ENCODE data around the gene INSYN2A.

The INSYN2A gene

GRCh38 chr10:127154831-127155620, 41.4 kb downstream of the INSYN2A start:
- DNase-seq (ENCODE audit: low read depth) = no peak

GRCh38 chr10:127153181-127153580, 43.2 kb downstream of the INSYN2A start:
- DNase-seq (ENCODE audit: low read depth) = no peak

GRCh38 chr10:127151981-127152699, 44.3 kb downstream of the INSYN2A start:
- no peak for DNase-seq (ENCODE audit: low read depth)

GRCh38 chr10:127151541-127151940, 44.9 kb downstream of the INSYN2A start:
- DNase-seq (ENCODE audit: low read depth) = no peak

- DNase-seq (ENCODE audit: low read depth) = no peak
Observed at GRCh38 chr10:127150136-127150535, 46.3 kb downstream of the INSYN2A start.

- no peak for DNase-seq (ENCODE audit: low read depth)
Observed at GRCh38 chr10:127149501-127150081, 46.8 kb downstream of the INSYN2A start.

- DNase-seq (ENCODE audit: low read depth) = no peak
Observed at GRCh38 chr10:127148933-127149220, 47.5 kb downstream of the INSYN2A start.

GRCh38 chr10:127148066-127148932, 48.1 kb downstream of the INSYN2A start:
- DNase-seq (ENCODE audit: low read depth) = no peak

GRCh38 chr10:127146661-127147060, 49.7 kb downstream of the INSYN2A start:
- no peak for DNase-seq (ENCODE audit: low read depth)

All from activated gamma-delta T cell treated with anti-CD3 and anti-CD28 coated beads, Interleukin-2, amount 50 U/mL, for 16 hours (primary cell).